Fibroblast of villous mesenchyme (primary cell): ENCODE measurements around the gene ANK3. TPM values are rescaled to one million over a fixed set of nuclear protein-coding genes. Genes with fewer than 3 reads are reported as not detected.
A peak's percentile ranks its signal among the peaks of the same experiment; 100 is the strongest.

Experiments
- DNase-seq: peaks from one replicate; pipeline ENCODE4 v3.0.0-alpha.2; 2010; ENCODE audit warnings: low read depth
- H3K4me3 ChIP-seq: 2 replicates; pipeline ENCODE4 v1.5.1; 2011; ENCODE audit warnings: low read depth, mild to moderate bottlenecking, low read length
- CTCF ChIP-seq: IDR thresholded peaks from 2 replicates; pipeline ENCODE4 v1.5.1; 2012; ENCODE audit warnings: low read depth, mild to moderate bottlenecking, low read length; ENCODE audit not compliant: insufficient read depth
- total RNA-seq: library from RNA; depleted of rRNA; stranded (reverse); fragments of >200 nt; gene quantifications from 2 replicates; pipeline ENCODE4 v1.2.3, GENCODE V29; 2012

The ANK3 gene
- total RNA-seq, 1 donor = 1.3 TPM

- no peak for TF ChIP-seq CTCF
- peak; percentile 20 for DNase-seq
- H3K4me3 ChIP-seq = no peak overlapping the region
These were observed 550 bp upstream of the ANK3 start for GRCh38 chr10:60390224-60390626.

- DNase-seq = no peak
- no peak overlapping the region for H3K4me3 ChIP-seq
- no peak for TF ChIP-seq CTCF
These were observed 870 bp downstream of the ANK3 start for GRCh38 chr10:60388709-60389301.

- no peak for DNase-seq
- TF ChIP-seq CTCF = no peak
- H3K4me3 ChIP-seq = no peak overlapping the region
These were observed 1.5 kb downstream of the ANK3 start for GRCh38 chr10:60388116-60388625.

GRCh38 chr10:60387531-60387930 lies 2.1 kb downstream of the ANK3 start:
- H3K4me3 ChIP-seq = no peak overlapping the region
- TF ChIP-seq CTCF = no peak
- no peak for DNase-seq

- no peak overlapping the region for H3K4me3 ChIP-seq
- DNase-seq = no peak
- TF ChIP-seq CTCF = no peak
These were observed 4.3 kb downstream of the ANK3 start for GRCh38 chr10:60385399-60385738.

GRCh38 chr10:60384708-60385398 lies 4.8 kb downstream of the ANK3 start:
- DNase-seq = peak; percentile 73
- TF ChIP-seq CTCF = no peak
- H3K4me3 ChIP-seq = no peak overlapping the region

- TF ChIP-seq CTCF = no peak
- H3K4me3 ChIP-seq = no peak overlapping the region
- no peak for DNase-seq
These were observed 5.7 kb downstream of the ANK3 start for GRCh38 chr10:60384011-60384410.
